Adrenal gland (tissue), 12 donors: ENCODE results near the gene FUBP1. TPM values are rescaled to one million over a fixed set of nuclear protein-coding genes. Genes with fewer than 3 reads are reported as not detected.

Experiments
- DNase-seq, 7 donors: peaks; one replicate each; pipeline ENCODE4 v3.0.0-alpha.2; 2019 to 2020
- H3K27ac ChIP-seq, 5 donors: fragments of 200-600 bp; sonication (generic) in 4 of 5; 1 replicate in 3 of 5; 2 replicates in 2 of 5; pipeline versions ENCODE4 v1.5.1 to v1.8.0; 2016 to 2020; ENCODE audit warnings: mild to moderate bottlenecking in 1 of 5
- H3K27me3 ChIP-seq: fragments of 200-600 bp; 2 replicates; pipeline ENCODE4 v1.8.0; 2021
- H3K36me3 ChIP-seq, 2 donors: fragments of 200-600 bp; replicated peaks in 1 of 2; 1 replicate in 1 of 2; 2 replicates in 1 of 2; pipeline versions ENCODE4 v1.5.1 to v1.8.0; 2018 to 2022
- H3K4me1 ChIP-seq, 2 donors: fragments of 200-600 bp; replicated peaks in 1 of 2; 1 replicate in 1 of 2; 2 replicates in 1 of 2; pipeline versions ENCODE4 v1.5.1 to v1.8.0; 2018 to 2021
- H3K4me3 ChIP-seq, 4 donors: fragments of 200-600 bp; sonication (generic) in 3 of 4; one replicate each; pipeline ENCODE4 v1.5.1; 2016 to 2018
- H3K9me3 ChIP-seq, 3 donors: fragments of 200-600 bp; sonication (generic) in 1 of 3; replicated peaks in 1 of 3; 1 replicate in 2 of 3; 2 replicates in 1 of 3; pipeline versions ENCODE4 v1.5.1 to v1.8.0; 2016 to 2021
- POLR2A ChIP-seq, 2 donors: fragments of 450-650 bp; IDR thresholded peaks; one replicate each; pipeline ENCODE4 v1.6.1; 2017; ENCODE audit warnings: antibody characterized with exemption in 2 of 2, mild to moderate bottlenecking in 2 of 2, moderate library complexity in 1 of 2
- WGBS, 4 donors: extraction: QIAGEN DNeasy Blood & Tissue Kit in 2 of 4; methylation state at CpG; one replicate each; pipeline versions ENCODE4 v1.1.5 to v1.1.7; 2013 to 2017; 5-methylcytosine and 5-hydroxymethylcytosine counted together
- intact Hi-C, 2 donors: fragments of 100-400 bp; cut with DNase I; formaldehyde crosslinking; loops; one replicate each; pipeline versions ENCODE4 v1.14.1 to v1.15.0; 2022 to 2023
- polyA plus RNA-seq, 3 donors: library from polyadenylated mRNA; stranded (reverse); fragments of 200-250 nt in 2 of 3; fragments of 350-450 nt in 1 of 3; fragmentation: Illumina TruSeq in 1 of 3; extraction: RNeasy Lipid Tissue Mini Kit (QIAGEN cat#74804) in 1 of 3; gene quantifications; one replicate each; pipeline ENCODE4 v1.2.3, GENCODE V29; 2013 to 2014
- total RNA-seq, 9 donors: library from RNA; depleted of rRNA in 4 of 9; stranded (reverse); fragments of >200 nt in 4 of 9; fragments of 120-200 nt in 1 of 9; fragmentation: NEBNext Ultra II Directional in 1 of 9; extraction: Animal tissue kit (Norgen Biotek cat#: 25700) in 1 of 9; gene quantifications; one replicate each; pipeline versions ENCODE4 v1.1.0 to v1.2.4, GENCODE V29; 2013 to 2023
- TF ChIP-seq, protein P1 (sequence below), 6 experiments: fragments of 450-650 bp in 4 of 6; fragments of 200-600 bp in 2 of 6; sonication (generic) in 1 of 6; IDR thresholded peaks; 1 replicate in 5 of 6; 2 replicates in 1 of 6; pipeline versions ENCODE4 v1.5.1 to v1.8.0; 2016 to 2021; ENCODE audit warnings: antibody characterized with exemption in 6 of 6, mild to moderate bottlenecking in 2 of 6, moderate library complexity in 1 of 6
- donor health status: healthy with polysubstance abuse.
- donor health status: Bipolar disorder and iron deficiency.
- donor health status: DM: yes; HTN: yes; CAD: no.
- donor health status: DM: no; HTN: no; CAD: no.
- donor health status: DM: no; HTN: no; CAD: no.
- donor health status: DM: yes; HTN: yes; CAD: no.

The FUBP1 gene
- total and polyA plus RNA-seq, 12 donors, result 37.3 to 177 (median 108) TPM

GRCh38 chr1:77950873-77951272, 28.0 kb downstream of the FUBP1 start:
- DNase-seq, result no peak
- Histone ChIP-seq H3K4me3 (no peak overlapping the region), H3K27me3 (no peaks in the 10 kb centered on the region), H3K36me3 (peaks cover 0 to 70% of the 10 kb centered on the region in 2 donors), H3K27ac (no peak overlapping the region), H3K4me1 (peaks cover 7 to 19% of the 10 kb centered on the region in 2 donors), H3K9me3 (no peaks in the 10 kb centered on the region)
- intact Hi-C loops, result no loop called here
- TF ChIP-seq, protein P1, sequence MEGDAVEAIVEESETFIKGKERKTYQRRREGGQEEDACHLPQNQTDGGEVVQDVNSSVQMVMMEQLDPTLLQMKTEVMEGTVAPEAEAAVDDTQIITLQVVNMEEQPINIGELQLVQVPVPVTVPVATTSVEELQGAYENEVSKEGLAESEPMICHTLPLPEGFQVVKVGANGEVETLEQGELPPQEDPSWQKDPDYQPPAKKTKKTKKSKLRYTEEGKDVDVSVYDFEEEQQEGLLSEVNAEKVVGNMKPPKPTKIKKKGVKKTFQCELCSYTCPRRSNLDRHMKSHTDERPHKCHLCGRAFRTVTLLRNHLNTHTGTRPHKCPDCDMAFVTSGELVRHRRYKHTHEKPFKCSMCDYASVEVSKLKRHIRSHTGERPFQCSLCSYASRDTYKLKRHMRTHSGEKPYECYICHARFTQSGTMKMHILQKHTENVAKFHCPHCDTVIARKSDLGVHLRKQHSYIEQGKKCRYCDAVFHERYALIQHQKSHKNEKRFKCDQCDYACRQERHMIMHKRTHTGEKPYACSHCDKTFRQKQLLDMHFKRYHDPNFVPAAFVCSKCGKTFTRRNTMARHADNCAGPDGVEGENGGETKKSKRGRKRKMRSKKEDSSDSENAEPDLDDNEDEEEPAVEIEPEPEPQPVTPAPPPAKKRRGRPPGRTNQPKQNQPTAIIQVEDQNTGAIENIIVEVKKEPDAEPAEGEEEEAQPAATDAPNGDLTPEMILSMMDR (IDR thresholded peaks at IDR 0.05), result no peak
- no peak for TF ChIP-seq POLR2A (IDR thresholded peaks at IDR 0.05)

- Histone ChIP-seq H3K27ac (no peak overlapping the region), H3K4me3 (no peak overlapping the region), H3K36me3 (peaks cover 0 to 64% of the 10 kb centered on the region in 2 donors), H3K9me3 (no peaks in the 10 kb centered on the region), H3K27me3 (no peaks in the 10 kb centered on the region), H3K4me1 (peaks cover 7 to 19% of the 10 kb centered on the region in 2 donors)
- peak in 3 of 7 donors; percentile 21 to 34 (median 24) for DNase-seq
- WGBS, 4 donors, result 33 to 51% (median 39%) methylated on average over 2 of the region's 2 CpGs
- intact Hi-C loops, result no loop called here
- no peak for TF ChIP-seq POLR2A (IDR thresholded peaks at IDR 0.05)
- TF ChIP-seq, protein P1 (IDR thresholded peaks at IDR 0.05), result peak in 2 of 6 experiments; percentile 18 to 26
Measured at GRCh38 chr1:77948841-77949424, 29.9 kb downstream of the FUBP1 start.

DNA sequence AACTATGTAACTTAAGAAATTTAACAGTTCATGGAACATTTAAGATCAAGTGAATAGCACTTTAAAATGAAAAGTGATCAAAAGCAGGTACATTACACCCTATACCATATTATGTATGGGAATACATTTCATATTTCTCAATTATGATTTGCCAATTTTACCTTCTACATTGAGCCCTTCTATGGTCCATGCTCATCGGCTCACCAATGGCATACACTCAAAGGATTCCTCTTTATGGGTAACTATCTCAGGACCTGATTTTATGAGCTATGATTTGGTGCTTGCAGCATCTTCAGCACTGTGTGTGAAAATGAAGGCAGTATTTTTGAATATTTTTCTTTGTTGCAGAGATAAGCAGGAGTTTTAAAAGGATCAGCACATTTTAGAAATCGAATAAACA, 33.5 kb downstream of the FUBP1 start:
- Histone ChIP-seq H3K36me3 (peaks cover 0 to 57% of the 10 kb centered on the region in 2 donors), H3K4me3 (no peak overlapping the region), H3K27ac (no peak overlapping the region), H3K9me3 (no peaks in the 10 kb centered on the region), H3K4me1 (peaks cover 0 to 10% of the 10 kb centered on the region in 2 donors), H3K27me3 (no peaks in the 10 kb centered on the region)
- 83 to 87% (median 84%) methylated on average over 2 of the region's 2 CpGs for WGBS, 4 donors
- intact Hi-C loops, result no loop called here
- DNase-seq, result no peak
- TF ChIP-seq POLR2A (IDR thresholded peaks at IDR 0.05), result no peak
- TF ChIP-seq, protein P1 (IDR thresholded peaks at IDR 0.05), result no peak

DNA sequence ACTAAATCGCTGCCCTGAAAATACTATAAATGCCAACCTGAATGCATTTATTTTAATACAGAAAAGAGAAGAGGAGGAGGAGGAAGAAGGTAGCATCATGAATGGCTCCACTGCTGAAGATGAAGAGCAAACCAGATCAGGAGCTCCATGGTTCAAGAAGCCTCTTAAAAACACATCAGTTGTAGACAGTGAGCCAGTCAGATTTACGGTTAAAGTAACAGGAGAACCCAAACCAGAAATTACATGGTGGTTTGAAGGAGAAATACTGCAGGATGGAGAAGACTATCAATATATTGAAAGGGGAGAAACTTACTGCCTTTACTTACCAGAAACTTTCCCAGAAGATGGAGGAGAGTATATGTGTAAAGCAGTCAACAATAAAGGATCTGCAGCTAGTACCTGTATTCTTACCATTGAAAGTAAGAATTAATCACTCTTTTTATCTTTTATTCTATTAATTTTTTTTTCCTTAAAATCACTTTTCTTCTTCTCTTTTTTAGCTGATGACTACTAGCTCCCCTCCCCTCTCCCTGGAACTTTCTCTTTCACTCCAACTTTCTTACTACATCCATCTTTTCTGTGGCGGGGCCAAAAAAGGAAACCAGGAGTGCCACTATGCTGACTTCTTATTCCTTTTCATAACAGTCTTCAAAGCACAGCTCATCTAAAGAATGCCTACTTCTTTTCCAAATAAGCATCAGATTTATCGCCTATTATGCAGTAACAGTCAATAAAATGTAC, 36.3 kb downstream of the FUBP1 start:
- peaks cover 0 to 46% of the 10 kb centered on the region in 2 donors for H3K36me3 ChIP-seq
- TF ChIP-seq, protein P1 (IDR thresholded peaks at IDR 0.05), result no peak
- TF ChIP-seq POLR2A (IDR thresholded peaks at IDR 0.05), result no peak
- H3K4me3 ChIP-seq, result no peak overlapping the region
- no peak for DNase-seq
- no peaks in the 10 kb centered on the region for H3K4me1 ChIP-seq
- H3K27me3 ChIP-seq, result no peaks in the 10 kb centered on the region
- WGBS, 4 donors, result 92 to 99% (median 97%) methylated on average over 4 of the region's 4 CpGs
- H3K27ac ChIP-seq, result no peak overlapping the region
- no peaks in the 10 kb centered on the region for H3K9me3 ChIP-seq
- intact Hi-C loops, result no loop called here
